CD8-positive, alpha-beta memory T cell (primary cell): ENCODE data around the gene RAB26. TPM values are rescaled to one million over a fixed set of nuclear protein-coding genes. Genes with fewer than 3 reads are reported as not detected.
A peak's percentile ranks its signal among the peaks of the same experiment; 100 is the strongest.
"Not testable (repeated sequence)": the region's sequence is repeated elsewhere in the genome, so short reads cannot be mapped to it uniquely, and the experiment has no call there.

Experiments
- CTCF ChIA-PET: fragments of 350-600 bp; sonication (Branson Sonifier 250); formaldehyde crosslinking; loops from one replicate; lab custom pipeline; 2021; ENCODE audit warnings: antibody characterized with exemption; lab: Charles Lee
- POLR2A ChIA-PET: fragments of 350-600 bp; sonication (Branson Sonifier 250); formaldehyde crosslinking; loops from one replicate; lab custom pipeline; 2021; ENCODE audit warnings: antibody characterized with exemption; lab: Charles Lee
- DNase-seq, 5 donors: peaks; one replicate each; pipeline versions ENCODE4 v3.0.0 to v3.0.0-alpha.2; 2020 to 2022; ENCODE audit warnings: mixed read lengths in 1 of 5
- H3K27ac ChIP-seq: one replicate; pipeline ENCODE4 v1.7.0; 2013; ENCODE audit warnings: low read depth, mild to moderate bottlenecking, low read length, moderate library complexity
- H3K27me3 ChIP-seq: 2 replicates; pipeline ENCODE4 v1.7.0; 2013; ENCODE audit warnings: low read length, mild to moderate bottlenecking; ENCODE audit not compliant: insufficient read depth, poor library complexity, severe bottlenecking
- H3K36me3 ChIP-seq: 2 replicates; pipeline ENCODE4 v1.7.0; 2013; ENCODE audit warnings: mild to moderate bottlenecking, low read length, moderate library complexity; ENCODE audit not compliant: insufficient read depth
- H3K4me1 ChIP-seq: 2 replicates; pipeline ENCODE4 v1.7.0; 2013; ENCODE audit warnings: mild to moderate bottlenecking, low read length, moderate library complexity; ENCODE audit not compliant: insufficient read depth
- H3K4me3 ChIP-seq: 2 replicates; pipeline ENCODE4 v1.7.0; 2013; ENCODE audit warnings: mild to moderate bottlenecking, low read length
- H3K9me3 ChIP-seq: 2 replicates; pipeline ENCODE4 v1.7.0; 2013; ENCODE audit warnings: mild to moderate bottlenecking, low read length
- H3K27ac Mint-ChIP-seq, 8 donors: one replicate each; pipeline ENCODE4 v1.8.0; 2020 to 2021; ENCODE audit warnings: mixed read lengths in 8 of 8, mild to moderate bottlenecking in 6 of 8, inconsistent platforms in 3 of 8, moderate library complexity in 3 of 8
- H3K27me3 Mint-ChIP-seq, 2 donors: one replicate each; pipeline ENCODE4 v1.8.0; 2020 to 2021; ENCODE audit warnings: mixed read lengths in 2 of 2, mild to moderate bottlenecking in 1 of 2, moderate library complexity in 1 of 2
- H3K36me3 Mint-ChIP-seq, 3 donors: one replicate each; pipeline ENCODE4 v1.8.0; 2020 to 2021; ENCODE audit warnings: mixed read lengths in 3 of 3, inconsistent platforms in 1 of 3, mild to moderate bottlenecking in 1 of 3
- H3K4me1 Mint-ChIP-seq, 3 donors: one replicate each; pipeline ENCODE4 v1.8.0; 2020 to 2021; ENCODE audit warnings: mixed read lengths in 3 of 3, inconsistent platforms in 1 of 3, mild to moderate bottlenecking in 1 of 3
- H3K4me3 Mint-ChIP-seq, 7 donors: one replicate each; pipeline ENCODE4 v1.8.0; 2020 to 2021; ENCODE audit warnings: mixed read lengths in 7 of 7, mild to moderate bottlenecking in 6 of 7, moderate library complexity in 4 of 7, inconsistent platforms in 2 of 7
- H3K9me3 Mint-ChIP-seq, 5 donors: one replicate each; pipeline ENCODE4 v1.8.0; 2020 to 2022; ENCODE audit warnings: mixed read lengths in 5 of 5, mild to moderate bottlenecking in 3 of 5, moderate library complexity in 2 of 5, inconsistent platforms in 1 of 5
- polyA plus RNA-seq: library from polyadenylated mRNA; unstranded; fragments of 300-500 nt; fragmentation: Illumina TruSeq; gene quantifications from one replicate; pipeline ENCODE4 v1.2.3, GENCODE V29; 2021
- total RNA-seq, 2 experiments: library from RNA; stranded (reverse); gene quantifications; one replicate each; pipeline ENCODE4 v1.2.3, GENCODE V29; 2021

Gene RAB26
- total and polyA plus RNA-seq, 3 experiments from 2014 or later = 0.20 to 0.75 (median 0.55) TPM

GRCh38 chr16:2122429-2122828 is 26.0 kb upstream of the RAB26 start:
- ChIA-PET POLR2A (no interaction called here), CTCF (interaction anchor here (3.4 kb wide), 1 partner anchor 18 kb away, joined by 20 read pairs; no protein-coding TSS in a partner anchor)
- no peaks in the 10 kb centered on the region for H3K4me1 ChIP-seq
- DNase-seq = no peak
- no peak overlapping the region for H3K27ac ChIP-seq
- H3K9me3 Mint-ChIP-seq = no peaks in the 10 kb centered on the region
- H3K4me1 Mint-ChIP-seq = peaks cover 10 to 26% (median 14%) of the 10 kb centered on the region in 3 donors
- H3K27ac Mint-ChIP-seq = no peak overlapping the region
- H3K27me3 ChIP-seq = no peaks in the 10 kb centered on the region
- no peak overlapping the region for H3K4me3 ChIP-seq
- no peaks in the 10 kb centered on the region for H3K27me3 Mint-ChIP-seq
- no peaks in the 10 kb centered on the region for H3K36me3 ChIP-seq
- H3K4me3 Mint-ChIP-seq = no peak overlapping the region
- H3K36me3 Mint-ChIP-seq = no peaks in the 10 kb centered on the region
- no peaks in the 10 kb centered on the region for H3K9me3 ChIP-seq

- H3K4me3 ChIP-seq, H3K4me3 Mint-ChIP-seq, H3K27me3 ChIP-seq, POLR2A ChIA-PET, H3K27me3 Mint-ChIP-seq, H3K36me3 Mint-ChIP-seq, H3K4me1 ChIP-seq, H3K27ac ChIP-seq, H3K36me3 ChIP-seq, H3K9me3 Mint-ChIP-seq, H3K9me3 ChIP-seq, DNase-seq: not testable (repeated sequence)
- H3K27ac Mint-ChIP-seq = peak overlapping the region in 1 of 8 donors; percentile 64
- H3K4me1 Mint-ChIP-seq = peaks cover 10 to 26% (median 14%) of the 10 kb centered on the region in 3 donors
- CTCF ChIA-PET = interaction anchor here (3.4 kb wide), 1 partner anchor 17 kb away, joined by 20 read pairs; no protein-coding TSS in a partner anchor
Observed at GRCh38 chr16:2122934-2123683, 25.3 kb upstream of the RAB26 start.

- CTCF ChIA-PET = interaction anchor here (3.4 kb wide), 1 partner anchor 16 kb away, joined by 20 read pairs; no protein-coding TSS in a partner anchor
- H3K9me3 ChIP-seq, H3K36me3 ChIP-seq, POLR2A ChIA-PET, DNase-seq, H3K27ac Mint-ChIP-seq, H3K27me3 Mint-ChIP-seq, H3K27ac ChIP-seq, H3K4me3 ChIP-seq, H3K4me3 Mint-ChIP-seq, H3K36me3 Mint-ChIP-seq, H3K4me1 ChIP-seq, H3K9me3 Mint-ChIP-seq, H3K27me3 ChIP-seq: not testable (repeated sequence)
- peaks cover 15 to 32% (median 18%) of the 10 kb centered on the region in 3 donors for H3K4me1 Mint-ChIP-seq
Observed at GRCh38 chr16:2123706-2124376, 24.6 kb upstream of the RAB26 start.

- H3K4me3 Mint-ChIP-seq, DNase-seq, POLR2A ChIA-PET, H3K9me3 Mint-ChIP-seq, H3K27me3 ChIP-seq, H3K4me3 ChIP-seq, H3K4me1 ChIP-seq, CTCF ChIA-PET, H3K9me3 ChIP-seq, H3K27me3 Mint-ChIP-seq, H3K27ac ChIP-seq, H3K27ac Mint-ChIP-seq, H3K36me3 Mint-ChIP-seq, H3K36me3 ChIP-seq: not testable (repeated sequence)
- H3K4me1 Mint-ChIP-seq = peaks cover 15 to 32% (median 18%) of the 10 kb centered on the region in 3 donors
Observed at GRCh38 chr16:2124377-2124693, 24.1 kb upstream of the RAB26 start.

- H3K36me3 Mint-ChIP-seq, H3K4me3 Mint-ChIP-seq, H3K9me3 ChIP-seq, H3K27ac ChIP-seq, H3K27me3 Mint-ChIP-seq, H3K4me3 ChIP-seq, CTCF ChIA-PET, H3K27ac Mint-ChIP-seq, H3K9me3 Mint-ChIP-seq, H3K36me3 ChIP-seq, H3K27me3 ChIP-seq, DNase-seq, H3K4me1 ChIP-seq, POLR2A ChIA-PET: not testable (repeated sequence)
- H3K4me1 Mint-ChIP-seq = peaks cover 15 to 32% (median 18%) of the 10 kb centered on the region in 3 donors
Observed at GRCh38 chr16:2124694-2125444, 23.6 kb upstream of the RAB26 start.

GRCh38 chr16:2125609-2126008 is 22.8 kb upstream of the RAB26 start:
- peaks cover 15 to 28% (median 15%) of the 10 kb centered on the region in 3 donors for H3K4me1 Mint-ChIP-seq
- POLR2A ChIA-PET, H3K4me3 ChIP-seq, DNase-seq, H3K4me3 Mint-ChIP-seq, H3K36me3 ChIP-seq, H3K36me3 Mint-ChIP-seq, H3K9me3 ChIP-seq, CTCF ChIA-PET, H3K27me3 ChIP-seq, H3K27me3 Mint-ChIP-seq, H3K9me3 Mint-ChIP-seq, H3K27ac Mint-ChIP-seq, H3K4me1 ChIP-seq, H3K27ac ChIP-seq: not testable (repeated sequence)

- H3K4me3 ChIP-seq, POLR2A ChIA-PET, H3K27me3 ChIP-seq, H3K9me3 ChIP-seq, H3K27ac ChIP-seq, H3K27me3 Mint-ChIP-seq, H3K4me1 ChIP-seq, DNase-seq, H3K36me3 Mint-ChIP-seq, CTCF ChIA-PET, H3K4me3 Mint-ChIP-seq, H3K36me3 ChIP-seq, H3K9me3 Mint-ChIP-seq: not testable (repeated sequence)
- peaks cover 13 to 27% (median 14%) of the 10 kb centered on the region in 3 donors for H3K4me1 Mint-ChIP-seq
- peak overlapping the region in 2 of 8 donors; percentile 46 to 81 for H3K27ac Mint-ChIP-seq
Observed at GRCh38 chr16:2126161-2126743, 22.2 kb upstream of the RAB26 start.
